Bronchial epithelial cell (primary cell): Measurements from ENCODE around the gene MYO6. TPM values are rescaled to one million over a fixed set of nuclear protein-coding genes. Genes with fewer than 3 reads are reported as not detected.

Experiments used
- DNase-seq: peaks from one replicate; pipeline ENCODE4 v3.0.0-alpha.2; 2010; ENCODE audit warnings: low read depth
- FAIRE-seq: peaks from 2 replicates; lab custom pipeline; 2011; peaks lifted over from hg19 to GRCh38; lab: Jason Lieb, UNC
- H3K27me3 ChIP-seq: 2 replicates; pipeline ENCODE4 v1.5.1; 2011; ENCODE audit warnings: low read length; ENCODE audit not compliant: control insufficient read depth, insufficient read depth
- H3K36me3 ChIP-seq: 2 replicates; pipeline ENCODE4 v1.5.1; 2011; ENCODE audit warnings: low read length; ENCODE audit not compliant: control insufficient read depth, insufficient read depth
- H3K4me3 ChIP-seq: 2 replicates; pipeline ENCODE4 v1.5.1; 2011; ENCODE audit warnings: mild to moderate bottlenecking, low read depth, low read length, control low read depth
- CTCF ChIP-seq: IDR thresholded peaks from 2 replicates; pipeline ENCODE4 v1.5.1; 2011; ENCODE audit warnings: mild to moderate bottlenecking, moderate library complexity, low read length, control low read depth, inconsistent platforms; ENCODE audit not compliant: insufficient read depth, severe bottlenecking
- total RNA-seq: library from RNA; depleted of rRNA; stranded (reverse); fragments of >200 nt; gene quantifications from 2 replicates; pipeline ENCODE4 v1.2.1, GENCODE V29; 2014

MYO6 gene
- total RNA-seq, 1 donor from 2014 or later = 13.7 TPM

- peaks cover 7% of the 10 kb centered on the region for H3K36me3 ChIP-seq
- no peak overlapping the region for H3K4me3 ChIP-seq
- no peak for TF ChIP-seq CTCF
- FAIRE-seq = no peak
- H3K27me3 ChIP-seq = no peaks in the 10 kb centered on the region
- no peak for DNase-seq
These were observed 114.7 kb downstream of the MYO6 start for GRCh38 chr6:75863784-75864183.

GRCh38 chr6:75864446-75864845 is 115.4 kb downstream of the MYO6 start:
- H3K36me3 ChIP-seq = peaks cover 7% of the 10 kb centered on the region
- FAIRE-seq (no peak), DNase-seq (no peak)
- no peak for TF ChIP-seq CTCF
- H3K4me3 ChIP-seq = no peak overlapping the region
- no peaks in the 10 kb centered on the region for H3K27me3 ChIP-seq

GRCh38 chr6:75870389-75870788 is 121.3 kb downstream of the MYO6 start:
- no peak overlapping the region for H3K4me3 ChIP-seq
- H3K36me3 ChIP-seq = peaks cover 5% of the 10 kb centered on the region
- H3K27me3 ChIP-seq = no peaks in the 10 kb centered on the region
- DNase-seq (no peak), FAIRE-seq (no peak)
- TF ChIP-seq CTCF = no peak

- Histone ChIP-seq H3K36me3 (peaks cover 5% of the 10 kb centered on the region), H3K27me3 (no peaks in the 10 kb centered on the region), H3K4me3 (no peak overlapping the region)
- no peak for TF ChIP-seq CTCF
- FAIRE-seq (no peak), DNase-seq (no peak)
These were observed 125.2 kb downstream of the MYO6 start for GRCh38 chr6:75874224-75874623.

GRCh38 chr6:75876152-75876551 is 127.1 kb downstream of the MYO6 start:
- TF ChIP-seq CTCF = no peak
- no peak overlapping the region for H3K4me3 ChIP-seq
- H3K27me3 ChIP-seq = no peaks in the 10 kb centered on the region
- no peak for FAIRE-seq
- H3K36me3 ChIP-seq = peaks cover 5% of the 10 kb centered on the region
- no peak for DNase-seq

- Histone ChIP-seq H3K27me3 (no peaks in the 10 kb centered on the region), H3K4me3 (no peak overlapping the region), H3K36me3 (peaks cover 2% of the 10 kb centered on the region)
- TF ChIP-seq CTCF = no peak
- DNase-seq (no peak), FAIRE-seq (no peak)
These were observed 131.3 kb downstream of the MYO6 start for GRCh38 chr6:75880305-75880704.
